Activated CD8-positive, alpha-beta memory T cell treated with anti-CD3 and anti-CD28 coated beads for 48 hours (primary cell): Measurements from ENCODE around the gene KCNT1.

Experiments used
- DNase-seq, 3 experiments: peaks; one replicate each; pipeline ENCODE4 v3.0.0-alpha.2; 2020; ENCODE audit warnings: low read depth in 2 of 3, low spot score in 2 of 3

KCNT1 gene

DNA sequence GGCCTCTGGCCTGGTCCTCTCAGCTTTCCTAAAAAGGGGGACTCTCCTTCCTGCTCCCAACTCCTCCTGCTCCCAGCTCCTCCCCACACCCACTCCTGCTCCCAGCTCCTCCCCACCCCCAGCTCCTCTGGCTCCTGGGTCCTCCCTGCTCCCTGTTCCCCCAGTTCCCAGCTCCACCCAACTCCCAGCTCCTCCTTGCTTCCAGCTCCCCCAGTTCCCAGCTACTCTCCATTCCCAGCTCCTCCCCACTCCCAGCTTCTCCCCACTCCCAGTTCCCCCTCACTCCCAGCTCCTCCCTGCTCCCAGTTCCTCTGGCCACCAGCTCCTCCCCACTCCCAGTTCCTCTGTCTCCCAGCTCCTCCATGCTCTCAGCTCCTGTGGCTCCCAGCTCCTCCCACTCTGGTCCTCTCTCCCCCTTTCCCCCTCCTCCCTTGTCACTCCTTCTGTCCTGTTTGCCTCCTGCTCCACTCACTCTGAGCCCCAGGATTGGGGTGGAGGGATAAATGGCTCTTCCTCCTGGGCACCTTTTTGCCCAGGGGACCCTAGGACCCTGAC lies 75.7 kb downstream of the KCNT1 start:
- DNase-seq = no peak

DNA sequence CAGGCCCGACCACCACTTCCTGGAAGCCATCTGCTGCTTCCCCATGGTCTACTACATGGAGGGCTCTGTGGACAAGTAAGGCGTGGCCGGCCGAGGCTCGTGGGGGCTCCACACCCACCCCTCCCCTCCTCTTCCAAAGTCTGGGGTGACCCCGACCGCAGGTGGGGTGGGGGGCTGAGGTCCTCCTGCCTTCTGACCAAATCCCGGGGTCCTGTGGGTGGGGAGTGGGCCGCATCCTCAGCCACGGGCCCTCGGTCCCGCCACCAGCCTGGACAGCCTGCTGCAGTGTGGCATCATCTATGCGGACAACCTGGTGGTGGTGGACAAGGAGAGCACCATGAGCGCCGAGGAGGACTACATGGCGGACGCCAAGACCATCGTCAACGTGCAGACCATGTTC lies 76.4 kb downstream of the KCNT1 start:
- no peak for DNase-seq

DNA sequence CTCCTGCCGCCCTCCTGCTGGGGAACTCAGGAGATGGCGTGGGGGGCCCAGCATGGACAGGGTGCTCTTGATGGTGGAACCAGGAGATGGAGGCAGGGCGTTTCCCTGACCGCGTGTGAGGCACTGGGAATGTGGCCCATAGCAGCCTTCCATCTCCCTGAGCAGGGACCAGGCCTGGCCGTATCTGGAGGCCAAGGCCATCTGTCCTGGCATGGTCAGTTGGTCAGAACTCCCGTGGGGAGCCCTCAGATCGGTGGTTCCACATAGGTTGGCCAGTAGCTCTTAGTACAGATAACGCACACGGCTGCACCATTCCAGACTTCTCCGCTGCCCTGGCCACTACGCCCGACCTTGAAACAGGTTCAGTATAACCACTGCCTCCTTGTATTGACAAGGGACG lies 77.6 kb downstream of the KCNT1 start:
- DNase-seq = no peak

DNA sequence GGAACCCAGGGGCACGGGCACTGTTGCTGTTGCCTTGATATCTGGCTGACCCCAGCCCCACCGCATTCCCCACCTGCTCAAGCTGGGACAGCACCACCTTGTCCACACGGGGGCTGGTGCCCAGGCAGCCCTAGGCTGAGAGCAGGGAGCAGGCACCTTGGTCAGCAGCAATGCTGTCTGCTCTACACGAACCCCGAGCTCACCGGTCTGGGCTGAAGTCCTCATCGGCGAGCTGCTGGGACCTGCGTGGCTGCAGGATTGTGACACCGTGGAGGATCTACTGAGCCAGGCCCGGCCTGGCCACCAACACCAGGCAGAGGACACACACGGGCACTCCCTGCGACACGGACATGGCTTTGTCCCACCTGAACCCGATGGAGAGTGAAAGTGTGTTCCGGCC lies 78.1 kb downstream of the KCNT1 start:
- DNase-seq = no peak

DNA sequence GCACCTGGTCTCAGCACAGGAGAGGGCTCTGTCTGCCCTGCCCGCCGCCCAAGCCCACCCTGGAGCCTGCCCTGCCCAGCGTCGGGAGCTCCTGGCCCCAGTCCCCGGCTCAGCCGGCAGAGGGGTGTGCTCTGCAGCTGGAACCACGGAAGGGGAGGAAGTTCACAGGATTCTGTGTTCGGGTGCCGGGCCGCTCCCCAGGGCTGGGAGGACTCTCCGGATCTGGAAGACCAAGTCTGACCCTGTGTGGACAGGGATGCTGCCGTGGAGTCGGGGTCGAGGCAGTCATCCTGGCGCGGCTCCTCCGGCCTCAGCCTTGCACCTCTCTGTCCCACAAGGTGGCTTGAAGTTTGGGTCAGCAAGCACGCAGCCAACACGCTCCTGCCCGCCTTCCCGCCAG lies 78.6 kb downstream of the KCNT1 start:
- DNase-seq = no peak

DNA sequence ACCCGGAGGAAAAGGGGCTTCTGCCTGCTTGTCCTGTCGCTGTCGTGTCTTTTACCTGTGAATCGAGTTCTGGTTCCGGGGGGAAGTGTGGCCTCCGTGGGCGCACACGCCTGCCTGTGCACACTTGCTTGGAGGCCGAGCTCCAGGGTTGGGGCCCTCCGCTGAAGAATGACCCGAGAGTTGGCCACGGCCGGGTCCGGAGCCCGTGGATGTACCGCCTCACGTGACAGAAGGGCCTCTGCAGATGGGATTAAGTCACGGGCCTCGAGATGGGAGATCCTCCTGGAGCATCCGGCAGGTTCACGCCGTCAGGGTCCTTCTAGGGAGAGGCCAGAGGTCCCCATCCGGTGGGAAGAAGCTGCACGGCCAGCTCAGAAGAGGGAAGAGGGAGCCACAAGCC lies 81.0 kb downstream of the KCNT1 start:
- DNase-seq = no peak

DNA sequence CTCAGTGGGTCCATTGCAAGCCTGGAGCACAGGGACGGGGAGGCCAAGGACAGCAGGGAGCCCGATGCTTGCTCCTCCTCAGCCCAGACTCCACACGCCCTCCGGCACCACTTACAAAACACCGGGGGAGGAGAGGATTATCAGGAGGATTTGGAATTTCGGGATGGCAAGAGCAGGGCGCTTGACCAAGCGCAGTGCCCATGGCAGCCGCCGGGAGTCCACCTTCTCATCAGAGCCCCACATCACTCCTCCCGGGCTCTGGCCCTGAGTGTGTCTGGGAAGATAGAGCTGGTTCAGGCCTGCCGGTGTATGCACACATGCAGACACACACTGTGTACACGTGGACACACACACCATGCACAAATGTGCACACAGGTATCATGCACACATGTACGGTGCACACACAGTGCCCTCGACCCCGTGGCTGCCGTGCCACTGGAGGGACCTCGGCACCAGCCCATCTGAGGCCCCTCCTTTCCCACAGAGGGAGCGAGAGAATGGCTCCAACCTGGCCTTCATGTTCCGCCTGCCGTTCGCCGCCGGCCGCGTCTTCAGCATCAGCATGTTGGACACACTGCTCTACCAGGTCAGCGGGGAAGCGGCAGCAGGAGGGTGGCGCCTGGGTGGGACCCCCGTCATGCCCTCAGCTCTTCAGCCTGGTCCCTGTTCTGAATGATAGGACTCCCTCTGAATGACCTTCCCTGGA lies 81.7 kb downstream of the KCNT1 start:
- DNase-seq = no peak

DNA sequence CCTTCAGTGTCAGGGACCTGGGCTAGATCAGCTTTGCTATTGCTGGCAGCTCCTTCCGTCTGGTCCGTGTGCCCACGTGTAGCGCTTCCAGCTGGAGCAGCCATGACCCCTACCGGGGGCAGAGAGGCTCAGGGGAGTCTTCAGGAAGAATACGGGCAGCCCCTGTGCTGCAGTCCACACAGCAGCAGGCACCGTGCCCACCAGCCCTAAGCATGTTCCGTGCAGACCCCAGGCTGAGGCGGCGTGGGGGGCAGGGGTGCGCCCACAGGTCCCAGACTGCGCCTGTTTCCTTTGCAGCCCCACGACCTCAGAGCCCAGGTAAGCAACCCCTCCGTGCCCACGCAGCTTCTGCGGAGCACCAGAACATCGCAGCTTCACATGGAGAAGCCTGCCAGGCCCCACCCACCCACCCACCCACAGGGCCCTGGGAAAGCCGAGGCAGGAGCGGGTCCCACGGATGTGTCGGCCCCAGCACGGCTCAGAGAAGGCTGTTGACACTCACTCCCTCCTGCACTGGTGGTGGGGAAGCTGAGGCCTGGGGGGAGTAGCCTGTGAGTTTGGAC lies 83.1 kb downstream of the KCNT1 start:
- no peak for DNase-seq

DNA sequence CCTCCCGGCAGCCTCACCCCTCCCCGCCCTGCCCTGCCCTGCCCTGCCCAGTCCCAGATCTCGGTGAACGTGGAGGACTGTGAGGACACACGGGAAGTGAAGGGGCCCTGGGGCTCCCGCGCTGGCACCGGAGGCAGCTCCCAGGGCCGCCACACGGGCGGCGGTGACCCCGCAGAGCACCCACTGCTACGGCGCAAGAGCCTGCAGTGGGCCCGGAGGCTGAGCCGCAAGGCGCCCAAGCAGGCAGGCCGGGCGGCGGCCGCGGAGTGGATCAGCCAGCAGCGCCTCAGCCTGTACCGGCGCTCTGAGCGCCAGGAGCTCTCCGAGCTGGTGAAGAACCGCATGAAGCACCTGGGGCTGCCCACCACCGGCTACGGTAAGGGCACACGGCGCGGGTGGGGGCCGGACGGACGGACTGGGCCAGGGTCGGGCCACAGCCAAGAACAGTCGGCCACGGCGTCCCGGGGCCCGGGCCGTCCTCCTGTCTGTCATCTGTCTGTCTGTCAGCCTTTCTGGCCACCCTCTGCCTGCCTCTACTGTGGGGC lies 84.2 kb downstream of the KCNT1 start:
- no peak for DNase-seq

DNA sequence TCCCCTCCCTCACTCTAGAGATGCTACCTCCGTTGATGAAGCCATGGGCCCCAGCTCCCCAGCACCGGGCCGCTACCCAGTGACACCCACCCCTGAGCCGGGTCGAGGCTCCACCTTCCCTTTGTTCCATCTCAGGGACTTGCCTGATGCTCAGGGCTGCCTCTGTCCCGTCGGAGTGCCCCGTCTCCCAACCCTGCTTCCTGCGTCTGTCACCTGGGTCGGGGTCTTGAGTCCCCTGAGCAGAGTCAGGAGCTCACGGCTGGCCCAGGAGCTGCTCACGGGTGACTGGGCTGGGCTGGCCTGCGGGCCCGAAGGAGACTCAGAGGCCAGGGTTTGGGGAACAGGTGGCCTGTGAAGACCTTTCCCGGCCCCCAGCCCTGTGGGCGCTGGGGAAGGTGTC lies 85.3 kb downstream of the KCNT1 start:
- no peak for DNase-seq

DNA sequence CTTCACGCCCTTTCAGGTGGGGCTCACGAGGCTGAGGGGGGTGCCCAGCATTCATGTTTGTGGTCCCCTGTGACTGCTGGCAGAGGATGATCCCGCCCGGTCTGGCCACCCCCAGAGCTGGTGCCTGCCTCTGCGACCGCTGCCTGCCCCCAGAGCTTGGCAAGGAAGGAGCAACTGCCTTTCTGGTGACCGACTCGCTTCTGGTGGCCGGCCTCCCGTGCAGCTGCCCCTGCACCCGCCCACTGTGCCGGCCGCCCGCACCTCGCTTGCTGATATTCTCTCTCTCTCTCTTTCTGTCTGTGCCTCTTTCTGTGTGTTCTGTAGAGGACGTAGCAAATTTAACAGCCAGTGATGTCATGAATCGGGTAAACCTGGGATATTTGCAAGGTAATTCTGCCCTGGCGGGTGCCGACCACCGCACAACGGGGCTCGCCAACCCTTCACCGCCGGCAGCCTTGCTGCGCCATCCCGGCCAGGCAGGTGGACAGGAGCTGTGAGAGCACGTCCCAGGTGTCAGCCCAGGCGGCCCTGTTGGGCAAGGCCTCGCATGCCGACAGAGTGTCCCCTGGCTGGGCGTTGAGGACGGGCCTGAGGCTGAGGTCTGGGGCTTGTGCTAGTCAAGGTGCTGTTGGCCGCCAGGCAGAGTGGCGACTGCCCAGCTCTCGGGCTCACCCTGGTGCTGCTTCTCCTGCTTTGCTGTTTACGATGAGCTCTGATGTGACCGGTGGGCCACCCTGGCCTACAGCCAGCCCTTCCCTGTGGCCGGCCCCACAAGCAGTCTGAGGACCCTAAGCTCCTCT lies 86.0 kb downstream of the KCNT1 start:
- no peak for DNase-seq

DNA sequence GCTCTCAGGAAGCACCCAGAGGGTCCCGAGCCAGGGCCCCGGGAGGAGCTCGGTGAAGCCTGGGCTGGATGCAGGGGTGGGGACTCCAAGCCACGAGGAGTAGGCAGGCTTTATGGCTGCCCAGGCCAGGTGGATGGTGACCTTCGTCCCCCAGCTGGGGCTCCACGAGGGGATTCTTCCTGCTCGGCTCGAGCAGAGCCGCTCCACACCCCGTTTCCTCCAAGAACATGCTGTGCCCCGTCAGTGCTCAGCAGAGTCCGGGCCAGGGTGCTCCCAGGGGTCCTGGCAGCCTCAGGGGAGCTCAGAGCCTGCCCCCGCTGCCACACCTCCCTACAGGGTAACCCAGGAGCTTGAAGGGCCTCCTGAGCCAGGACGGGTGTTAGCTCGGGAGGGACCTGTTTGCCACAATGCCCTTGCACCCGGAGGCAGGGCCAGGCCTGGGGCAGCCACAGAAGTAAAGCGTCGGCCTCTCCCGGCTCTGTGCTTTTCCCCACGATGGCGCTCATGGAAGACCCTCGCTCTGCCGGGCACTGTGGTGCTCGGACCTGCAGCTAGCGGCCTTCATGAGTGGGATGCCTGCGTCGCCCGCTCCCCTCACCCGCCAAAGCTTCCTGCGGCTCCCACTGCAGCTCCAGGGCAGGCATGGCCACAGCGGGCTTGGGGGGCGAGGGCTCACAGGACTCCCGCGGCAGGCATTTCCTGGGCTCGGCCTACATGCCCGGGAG lies 86.8 kb downstream of the KCNT1 start:
- no peak for DNase-seq

DNA sequence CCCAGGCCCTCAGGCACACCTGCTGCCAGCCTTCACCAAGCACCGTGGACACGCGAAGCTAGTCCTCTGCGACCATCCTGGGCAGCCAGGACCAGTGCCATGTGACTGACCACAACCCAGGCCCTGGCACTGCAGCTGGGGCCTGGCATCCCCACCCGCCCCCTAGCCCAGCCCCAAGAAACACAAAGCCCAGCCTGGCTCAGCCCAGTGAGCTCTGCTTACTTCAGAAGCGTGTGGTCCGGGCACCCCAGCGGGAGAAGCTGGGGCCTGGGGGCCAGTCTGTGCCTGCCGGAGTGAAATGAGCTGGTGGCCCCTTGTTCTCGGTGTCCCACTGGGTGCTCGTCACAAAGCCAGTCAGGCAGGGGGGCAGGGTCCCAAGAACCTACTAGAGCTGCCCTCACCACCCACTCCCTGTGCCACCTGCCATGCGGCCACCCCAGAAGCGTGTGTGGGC lies 87.9 kb downstream of the KCNT1 start:
- no peak for DNase-seq

DNA sequence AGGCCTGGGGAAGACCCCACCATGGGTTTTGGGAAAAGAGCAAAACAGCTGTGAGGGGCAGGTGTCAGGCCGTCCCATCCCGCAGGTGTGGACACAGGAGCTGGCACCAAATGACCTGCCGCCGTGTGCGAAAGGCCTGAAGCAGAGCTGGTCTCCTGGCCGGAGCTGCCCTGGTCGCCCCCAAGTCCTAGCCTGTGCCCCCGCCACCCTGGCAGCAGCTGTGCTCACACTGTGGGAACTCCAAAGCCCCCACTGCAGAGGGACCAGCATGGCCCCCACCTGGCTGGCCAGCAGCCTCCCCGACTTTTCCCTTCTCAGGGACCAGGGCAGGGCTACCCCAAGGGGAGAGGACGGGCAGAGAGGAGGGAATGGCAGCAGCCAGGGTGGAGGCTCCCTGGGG lies 88.4 kb downstream of the KCNT1 start:
- DNase-seq = no peak

DNA sequence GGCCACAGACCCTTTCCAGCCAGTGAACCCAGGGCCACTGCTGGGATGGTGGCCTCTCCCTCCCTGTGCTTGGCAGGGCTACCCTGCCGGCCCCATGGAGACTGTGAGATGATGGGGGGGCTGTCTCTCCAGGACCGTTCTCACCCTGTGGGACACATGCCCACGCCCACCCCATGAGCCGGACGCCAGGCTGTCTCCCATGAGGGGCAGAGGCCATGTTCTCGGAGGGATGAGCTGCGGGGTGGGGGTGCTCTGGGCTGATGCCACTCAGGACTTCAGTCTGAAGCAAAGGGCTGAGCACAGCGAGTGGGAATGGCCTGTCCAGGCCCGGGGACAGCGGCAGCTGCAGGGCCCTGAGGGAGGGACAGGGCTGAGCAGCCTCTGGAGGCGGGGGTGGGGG lies 88.9 kb downstream of the KCNT1 start:
- DNase-seq = no peak

DNA sequence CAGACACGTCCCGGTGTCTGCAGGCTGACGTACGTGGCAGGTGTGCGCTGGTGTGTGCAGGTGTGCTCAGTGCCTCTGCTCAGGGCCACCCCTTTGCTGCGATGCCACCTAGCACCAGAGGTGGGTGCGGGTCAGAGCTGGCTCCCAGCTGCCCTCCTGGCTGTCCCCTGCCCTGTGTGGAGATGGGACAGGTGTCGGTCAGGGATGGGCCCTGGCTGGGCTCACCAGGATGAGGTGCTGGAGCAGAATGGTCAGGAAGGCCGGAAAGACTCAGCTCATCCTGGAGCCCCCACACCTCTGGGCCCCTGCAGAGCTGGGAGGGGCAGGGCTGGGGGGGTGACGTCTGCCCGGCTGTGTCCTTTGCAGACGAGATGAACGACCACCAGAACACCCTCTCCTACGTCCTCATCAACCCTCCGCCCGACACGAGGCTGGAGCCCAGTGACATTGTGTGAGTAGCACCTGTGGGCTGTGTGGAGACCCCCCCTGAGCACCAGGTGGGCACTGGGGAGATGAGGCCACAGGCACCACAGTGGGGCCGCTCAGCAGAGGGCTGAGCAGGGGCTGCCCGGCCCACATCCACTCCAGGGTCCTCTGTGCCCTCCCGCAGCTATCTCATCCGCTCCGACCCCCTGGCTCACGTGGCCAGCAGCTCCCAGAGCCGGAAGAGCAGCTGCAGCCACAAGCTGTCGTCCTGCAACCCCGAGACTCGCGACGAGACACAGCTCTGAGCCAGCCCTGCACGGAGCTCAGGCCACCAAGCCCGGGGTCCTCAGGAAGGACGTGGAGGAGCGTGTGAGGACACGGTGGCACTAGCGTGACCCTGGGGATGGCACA lies 89.7 kb downstream of the KCNT1 start:
- no peak for DNase-seq

DNA sequence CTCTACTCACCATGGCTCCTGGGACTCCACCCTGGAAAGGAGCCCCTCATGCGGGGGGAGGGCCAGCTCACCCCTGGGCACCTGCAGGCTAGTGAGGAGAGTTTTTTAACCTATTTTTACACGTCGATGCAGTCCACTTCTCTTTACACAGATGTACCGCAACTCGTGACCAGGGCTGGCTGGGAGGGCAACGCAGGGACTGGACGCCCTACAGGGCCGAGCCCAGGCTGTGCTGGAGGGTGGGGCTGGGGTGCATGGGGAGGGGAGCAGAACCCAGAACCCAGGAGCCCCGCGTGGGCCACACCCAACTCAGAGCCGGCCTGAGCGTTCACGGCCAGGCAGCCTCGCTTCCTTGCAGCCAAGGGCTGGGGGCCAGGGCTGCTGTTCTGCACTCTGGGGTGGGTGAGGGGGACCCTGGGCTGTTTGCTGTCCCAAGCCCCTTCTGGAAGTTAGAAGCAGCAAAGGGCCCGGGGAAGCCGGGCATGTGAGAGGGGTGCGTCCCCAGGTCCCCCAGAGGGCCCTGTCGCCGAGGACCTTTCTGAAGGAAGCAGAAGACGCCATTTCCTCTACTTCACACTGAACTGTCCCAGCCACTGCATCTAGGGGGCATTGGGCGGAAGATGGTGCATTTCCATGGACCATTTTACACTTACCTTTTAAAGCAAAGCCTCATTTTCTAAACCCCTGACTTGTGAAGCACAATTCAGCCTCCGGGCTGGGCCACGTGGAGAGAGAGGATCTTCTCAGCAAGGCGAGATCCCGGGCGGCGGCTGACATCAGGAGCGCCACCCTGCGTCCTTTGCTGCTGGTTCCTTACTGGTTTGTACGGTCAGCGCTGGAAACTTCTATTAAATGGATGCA lies 90.5 kb downstream of the KCNT1 start:
- DNase-seq = no peak

DNA sequence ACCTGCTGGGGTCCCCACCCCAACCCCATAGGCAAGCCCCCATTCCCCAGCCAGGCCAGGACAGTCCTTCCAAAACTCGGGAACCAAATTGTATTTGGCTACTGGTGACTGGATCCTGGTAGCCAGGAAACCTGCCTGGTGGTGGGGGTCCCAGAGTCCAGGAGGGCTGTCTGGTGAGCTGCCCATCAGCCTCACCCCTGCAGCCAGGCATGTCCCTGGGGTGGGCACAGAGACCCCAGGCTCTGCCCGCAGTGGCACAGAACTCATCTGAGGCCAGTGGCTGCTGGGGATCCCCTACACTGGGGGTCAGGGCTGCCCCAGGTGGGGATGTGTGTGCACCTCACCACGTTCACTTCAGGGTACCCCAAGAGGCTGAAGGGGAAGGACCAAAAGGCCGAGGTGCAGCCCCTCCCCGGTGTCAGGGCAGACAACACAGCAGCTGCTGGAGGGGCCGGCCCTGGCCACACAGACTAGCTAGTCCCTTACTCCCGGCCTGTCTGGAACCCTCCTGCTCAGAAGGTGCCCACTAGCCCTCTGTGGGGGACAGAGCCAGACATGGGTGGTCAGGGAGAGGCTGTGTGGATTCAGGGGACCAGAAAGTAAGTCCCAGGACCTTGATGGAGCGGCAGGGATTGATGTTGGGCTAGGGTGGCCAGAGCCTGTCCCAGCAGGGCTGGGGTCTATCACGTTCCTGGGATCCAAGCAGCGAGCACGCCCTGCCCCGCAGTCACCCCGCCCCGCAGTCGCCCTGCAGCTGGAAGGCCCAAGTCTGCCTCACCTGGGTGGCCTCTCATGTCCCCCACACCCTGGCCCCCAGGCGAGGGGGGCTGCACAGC lies 91.5 kb downstream of the KCNT1 start:
- no peak for DNase-seq

DNA sequence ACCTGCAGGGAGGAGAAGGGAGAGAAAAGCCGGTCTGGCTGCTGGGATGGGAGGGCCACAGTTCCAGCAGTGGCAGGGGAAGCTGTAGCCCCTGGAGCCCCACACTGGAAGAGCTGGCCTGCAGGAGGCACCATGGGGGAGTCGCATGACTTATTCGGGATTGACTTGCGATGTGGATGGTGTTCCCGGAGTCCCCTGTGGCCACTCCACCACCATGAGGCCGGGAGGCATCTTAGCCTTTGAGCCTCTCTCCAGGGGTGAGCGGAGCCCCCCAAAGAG lies 92.0 kb downstream of the KCNT1 start:
- DNase-seq = no peak
